PC-3 (cell line): Measurements from ENCODE around the gene BEGAIN. TPM values are rescaled to one million over a fixed set of nuclear protein-coding genes. Genes with fewer than 3 reads are reported as not detected.

Experiments
- ATAC-seq: fragments of 200-7000 bp; cut with Tn5 transposase; 2 replicates; pipeline ENCODE4 v1.9.1; 2020; ENCODE audit warnings: mild to moderate bottlenecking, moderate library complexity
- BruUV-seq: library from RNA; stranded (reverse); fragments of 400-500 nt; replicated peaks from 2 replicates; lab custom pipeline; 2021; lab: Mats Ljungman, UMichigan
- CTCF ChIA-PET: fragments of 300-600 bp; sonication (Branson Sonifier 250); formaldehyde crosslinking; loops from one replicate; lab custom pipeline; 2022; ENCODE audit warnings: antibody characterized with exemption; lab: Charles Lee
- POLR2A ChIA-PET: fragments of 300-600 bp; sonication (Branson Sonifier 250); formaldehyde crosslinking; loops from one replicate; lab custom pipeline; 2022; ENCODE audit warnings: antibody characterized with exemption; ENCODE audit not compliant: unreplicated experiment; lab: Charles Lee
- DNase-seq: peaks from one replicate; pipeline ENCODE4 v3.0.0-alpha.2; 2015
- H2AFZ ChIP-seq: fragments of 300-600 bp; sonication (generic); 2 replicates; pipeline ENCODE4 v1.6.0; 2016; ENCODE audit warnings: antibody characterized with exemption, low read length
- H3F3A ChIP-seq: fragments of 300-600 bp; sonication (generic); one replicate; pipeline ENCODE4 v1.6.0; 2017; ENCODE audit warnings: antibody characterized with exemption, low read length, control low read depth, mild to moderate bottlenecking; ENCODE audit not compliant: unreplicated experiment
- H3K27ac ChIP-seq: fragments of 300-600 bp; sonication (generic); 2 replicates; pipeline ENCODE4 v1.5.1; 2016; ENCODE audit warnings: mild to moderate bottlenecking, low read length
- H3K27me3 ChIP-seq: fragments of 300-600 bp; sonication (generic); 2 replicates; pipeline ENCODE4 v1.6.1; 2016; ENCODE audit warnings: low read length, mixed read lengths
- H3K36me3 ChIP-seq: fragments of 300-600 bp; sonication (generic); 2 replicates; pipeline ENCODE4 v1.6.1; 2016; ENCODE audit warnings: low read depth, mixed run types, low read length, mixed read lengths
- H3K4me1 ChIP-seq: fragments of 300-600 bp; sonication (generic); 2 replicates; pipeline ENCODE4 v1.5.1; 2016; ENCODE audit warnings: low read length; ENCODE audit not compliant: insufficient read depth
- H3K4me2 ChIP-seq: fragments of 300-600 bp; sonication (generic); 2 replicates; pipeline ENCODE4 v1.6.0; 2016; ENCODE audit warnings: low read length
- H3K4me3 ChIP-seq: fragments of 300-600 bp; sonication (generic); 2 replicates; pipeline ENCODE4 v1.5.1; 2016; ENCODE audit warnings: mild to moderate bottlenecking, low read length, mixed read lengths
- H3K79me2 ChIP-seq: fragments of 300-600 bp; sonication (generic); 2 replicates; pipeline ENCODE4 v1.6.1; 2017; ENCODE audit warnings: low read length, mixed read lengths
- H3K9ac ChIP-seq: fragments of 300-600 bp; sonication (generic); 2 replicates; pipeline ENCODE4 v1.6.0; 2016; ENCODE audit warnings: mild to moderate bottlenecking, low read length
- H3K9me2 ChIP-seq: fragments of 300-600 bp; sonication (generic); replicated peaks from 2 replicates; pipeline ENCODE4 v1.6.1; 2016; ENCODE audit warnings: mixed run types, low read length, mixed read lengths
- H3K9me3 ChIP-seq: fragments of 300-600 bp; sonication (generic); 2 replicates; pipeline ENCODE4 v1.6.1; 2016; ENCODE audit warnings: low read length, mixed read lengths
- H4K20me1 ChIP-seq: fragments of 300-600 bp; sonication (generic); 2 replicates; pipeline ENCODE4 v1.6.1; 2016; ENCODE audit warnings: low read length, mixed read lengths
- CTCF ChIP-seq: fragments of 300-600 bp; sonication (generic); conservative IDR thresholded peaks from 2 replicates; pipeline ENCODE4 v1.5.1; 2017; ENCODE audit warnings: antibody characterized with exemption, low read depth, mild to moderate bottlenecking, low read length
- EZH2 ChIP-seq: fragments of 300-600 bp; sonication (generic); IDR thresholded peaks from one replicate; pipeline ENCODE4 v1.6.1; 2017; ENCODE audit warnings: antibody characterized with exemption, mild to moderate bottlenecking, low read length; ENCODE audit not compliant: unreplicated experiment
- EZH2phosphoT487 ChIP-seq: fragments of 300-600 bp; sonication (generic); IDR thresholded peaks from 2 replicates; pipeline ENCODE4 v1.6.1; 2018; ENCODE audit warnings: mild to moderate bottlenecking, antibody characterized with exemption, low read length, borderline replicate concordance
- intact Hi-C: fragments of 100-400 bp; cut with micrococcal nuclease; formaldehyde crosslinking; loops from 2 replicates; pipeline ENCODE4 v1.9.0; 2023
- total RNA-seq: library from RNA; depleted of rRNA; stranded (reverse); fragments of >200 nt; gene quantifications from 2 replicates; pipeline ENCODE4 v1.2.3, GENCODE V29; 2014

The BEGAIN gene
- total RNA-seq, 1 experiment from 2014 or later: 3.8 TPM

- ATAC-seq: no peak
- H3K9ac ChIP-seq: no peak overlapping the region
- DNase-seq: no peak
Observed at GRCh38 chr14:100593751-100594624, 6.8 kb upstream of the BEGAIN start.

GRCh38 chr14:100592972-100593371 is 5.8 kb upstream of the BEGAIN start:
- Histone ChIP-seq H2AFZ (no peak overlapping the region), H3K9me2 (no peaks in the 10 kb centered on the region), H3K4me2 (no peak overlapping the region), H3F3A (no peaks in the 10 kb centered on the region), H3K27me3 (peaks cover 25% of the 10 kb centered on the region), H3K9me3 (no peaks in the 10 kb centered on the region), H3K27ac (no peak overlapping the region), H3K9ac (no peak overlapping the region), H3K4me3 (no peak overlapping the region), H3K4me1 (no peaks in the 10 kb centered on the region), H3K36me3 (no peaks in the 10 kb centered on the region), H3K79me2 (no peaks in the 10 kb centered on the region), H4K20me1 (no peaks in the 10 kb centered on the region)
- ChIA-PET CTCF (no interaction called here), POLR2A (no interaction called here)
- DNase-seq: no peak
- intact Hi-C loops: no loop called here
- TF ChIP-seq CTCF (no peak), EZH2 (no peak), EZH2phosphoT487 (no peak)
- no TSS peak for BruUV-seq
- ATAC-seq: no peak

More at GRCh38 chr14:100593751-100594624, 6.8 kb upstream of the BEGAIN start:
- Histone ChIP-seq H3K9me3 (no peaks in the 10 kb centered on the region), H3K36me3 (no peaks in the 10 kb centered on the region), H3F3A (no peaks in the 10 kb centered on the region), H3K9me2 (no peaks in the 10 kb centered on the region), H3K4me2 (no peak overlapping the region), H3K27me3 (peaks cover 35% of the 10 kb centered on the region), H4K20me1 (no peaks in the 10 kb centered on the region), H3K79me2 (no peaks in the 10 kb centered on the region), H3K27ac (no peak overlapping the region), H3K4me1 (no peaks in the 10 kb centered on the region), H2AFZ (no peak overlapping the region), H3K4me3 (no peak overlapping the region)
- BruUV-seq: no TSS peak
- ChIA-PET CTCF (interaction anchor here (0.6 kb wide), 1 partner anchor 197 kb away, joined by 3 read pairs; no protein-coding TSS in a partner anchor), POLR2A (no interaction called here)
- intact Hi-C loops: no loop called here
- TF ChIP-seq EZH2 (no peak), EZH2phosphoT487 (no peak), CTCF (no peak)

- Histone ChIP-seq H3K4me3 (no peak overlapping the region), H3K36me3 (no peaks in the 10 kb centered on the region), H3K4me2 (no peak overlapping the region), H3K4me1 (no peaks in the 10 kb centered on the region), H3K27ac (no peak overlapping the region), H3K9ac (no peak overlapping the region), H3K9me2 (no peaks in the 10 kb centered on the region), H3F3A (no peaks in the 10 kb centered on the region), H3K27me3 (peaks cover 20% of the 10 kb centered on the region), H4K20me1 (no peaks in the 10 kb centered on the region), H2AFZ (no peak overlapping the region), H3K9me3 (no peaks in the 10 kb centered on the region), H3K79me2 (no peaks in the 10 kb centered on the region)
- intact Hi-C loops: no loop called here
- BruUV-seq: no TSS peak
- ChIA-PET POLR2A (no interaction called here), CTCF (no interaction called here)
- no peak for DNase-seq
- peak; percentile 31 for ATAC-seq
- no peak for TF ChIP-seq EZH2
- TF ChIP-seq EZH2phosphoT487: no peak
- no peak for TF ChIP-seq CTCF
Observed at GRCh38 chr14:100592461-100592891, 5.3 kb upstream of the BEGAIN start.
